ENCODE results near the gene COX14.
"Not testable (repeated sequence)": the region's sequence is repeated elsewhere in the genome, so short reads cannot be mapped to it uniquely, and the experiment has no call there.

The COX14 gene

DNA sequence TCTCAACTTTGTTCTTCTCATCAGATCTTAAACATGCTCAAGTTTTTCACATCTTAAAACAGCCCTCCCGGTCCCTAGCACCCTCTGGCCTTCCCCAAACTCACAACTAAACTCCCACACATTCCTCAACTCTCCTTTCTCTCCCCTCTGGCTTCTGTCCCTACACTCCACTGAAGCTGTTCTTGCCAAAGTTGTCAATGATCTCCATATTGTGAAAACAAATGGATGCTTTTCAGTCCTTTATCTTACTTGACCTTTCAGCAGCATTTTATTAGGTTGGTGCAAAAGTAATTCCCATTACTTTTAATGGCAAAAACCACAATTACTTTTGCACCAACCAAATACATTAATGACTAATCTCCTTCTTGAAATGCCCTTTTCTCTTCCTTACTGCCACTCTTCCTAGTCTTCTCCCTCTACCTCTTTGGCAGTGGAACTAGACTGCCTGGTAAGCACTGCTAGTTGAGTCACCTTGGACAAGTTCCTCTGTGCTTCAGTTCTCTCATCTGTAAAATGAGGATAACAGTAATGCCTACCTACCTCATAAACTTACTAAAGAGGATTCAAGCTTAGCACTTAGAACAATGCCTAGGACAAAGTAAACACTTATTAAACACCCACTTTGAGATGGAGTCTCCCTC lies 39.1 kb downstream of the COX14 start:
- in situ Hi-C loops (cut with MboI; ENCODE audit: low sequenced_read_pairs), result no loop called here

DNA sequence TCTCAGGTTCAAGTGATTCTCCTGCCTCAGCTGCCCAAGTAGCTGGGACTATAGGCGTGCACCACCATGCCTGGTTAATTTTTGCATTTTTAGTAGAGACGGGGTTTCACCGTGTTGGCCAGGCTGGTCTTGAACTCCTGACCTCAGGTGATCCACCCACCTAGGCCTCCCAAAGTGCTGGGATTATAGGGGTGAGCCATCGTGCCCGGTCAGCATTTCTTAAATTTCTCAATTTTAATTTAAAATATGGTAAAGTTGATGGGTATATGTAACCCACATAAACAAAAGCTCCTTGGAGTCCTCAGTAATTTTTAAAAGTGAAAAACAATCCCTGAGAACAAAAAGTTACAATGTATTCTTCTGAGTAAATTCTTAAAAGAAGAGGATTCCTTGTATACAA lies 42.9 kb downstream of the COX14 start:
- in situ Hi-C loops (cut with MboI; ENCODE audit: low sequenced_read_pairs), result not testable (repeated sequence)

DNA sequence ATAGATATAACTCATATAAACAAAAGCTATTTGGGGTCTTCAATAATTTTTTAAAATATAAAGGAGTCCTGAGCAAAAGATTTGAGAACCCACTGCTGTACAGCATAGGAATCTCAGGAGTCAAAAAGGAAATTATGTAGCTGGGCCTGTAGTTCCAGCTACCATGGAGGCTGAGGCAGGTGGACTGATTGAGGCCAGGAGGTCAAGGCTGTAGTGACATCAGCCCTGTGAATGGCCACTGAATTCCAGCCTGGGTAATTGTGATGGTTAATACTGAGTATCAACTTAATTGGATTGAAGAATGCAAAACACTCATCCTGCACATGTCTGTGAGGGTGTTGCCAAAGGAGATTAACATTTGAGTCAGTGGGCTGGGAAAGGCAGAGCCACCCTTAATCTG lies 44.6 kb downstream of the COX14 start:
- in situ Hi-C loops (cut with MboI; ENCODE audit: low sequenced_read_pairs), result no loop called here

DNA sequence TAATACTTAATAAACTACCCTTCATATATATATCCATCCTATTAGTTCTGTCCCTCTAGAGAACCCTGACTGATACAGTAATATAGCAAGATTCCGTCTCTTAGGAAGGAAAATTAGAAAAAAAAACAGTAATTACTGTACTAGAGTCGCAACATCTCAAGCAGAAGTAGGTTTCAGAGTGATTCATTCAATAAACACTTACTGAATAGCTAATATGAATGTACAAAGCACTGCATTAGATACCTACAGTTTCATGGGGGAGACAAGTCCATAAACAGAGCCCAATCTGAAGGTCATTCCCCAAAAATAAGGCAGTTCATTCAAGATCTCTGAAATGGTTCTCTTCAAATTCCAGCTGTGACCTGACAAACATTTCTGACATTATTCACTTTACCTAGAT lies 45.2 kb downstream of the COX14 start:
- in situ Hi-C loops (cut with MboI; ENCODE audit: low sequenced_read_pairs), result no loop called here

- in situ Hi-C loops (cut with MboI; ENCODE audit: low sequenced_read_pairs), result no loop called here
Measured at GRCh38 chr12:50160643-50161042, 48.6 kb downstream of the COX14 start.

DNA sequence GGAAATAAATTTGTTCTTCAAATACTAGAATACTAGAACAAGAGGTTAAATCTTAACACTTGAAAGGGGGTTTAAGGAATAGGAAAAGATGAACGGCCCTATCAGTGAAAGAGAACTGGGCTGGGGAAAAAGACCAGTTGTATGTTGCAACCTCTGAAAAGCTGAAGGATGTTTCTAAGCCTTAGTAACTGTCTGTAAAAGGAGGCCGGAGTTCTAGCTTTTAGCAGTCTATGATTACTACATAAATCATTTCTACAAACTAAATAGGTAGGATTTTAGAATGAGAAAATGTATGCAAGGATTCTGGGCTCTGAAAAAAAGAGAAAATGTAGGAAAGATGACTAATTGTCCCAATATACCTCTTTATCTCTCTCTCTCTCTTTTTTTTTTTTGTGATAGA lies 50.2 kb downstream of the COX14 start:
- in situ Hi-C loops (cut with MboI; ENCODE audit: low sequenced_read_pairs), result no loop called here

- in situ Hi-C loops (cut with MboI; ENCODE audit: low sequenced_read_pairs), result no loop called here
Measured at GRCh38 chr12:50164963-50165362, 52.9 kb downstream of the COX14 start.

GRCh38 chr12:50166799-50167048 lies 54.7 kb downstream of the COX14 start:
- in situ Hi-C loops (cut with MboI; ENCODE audit: low sequenced_read_pairs), result no loop called here

DNA sequence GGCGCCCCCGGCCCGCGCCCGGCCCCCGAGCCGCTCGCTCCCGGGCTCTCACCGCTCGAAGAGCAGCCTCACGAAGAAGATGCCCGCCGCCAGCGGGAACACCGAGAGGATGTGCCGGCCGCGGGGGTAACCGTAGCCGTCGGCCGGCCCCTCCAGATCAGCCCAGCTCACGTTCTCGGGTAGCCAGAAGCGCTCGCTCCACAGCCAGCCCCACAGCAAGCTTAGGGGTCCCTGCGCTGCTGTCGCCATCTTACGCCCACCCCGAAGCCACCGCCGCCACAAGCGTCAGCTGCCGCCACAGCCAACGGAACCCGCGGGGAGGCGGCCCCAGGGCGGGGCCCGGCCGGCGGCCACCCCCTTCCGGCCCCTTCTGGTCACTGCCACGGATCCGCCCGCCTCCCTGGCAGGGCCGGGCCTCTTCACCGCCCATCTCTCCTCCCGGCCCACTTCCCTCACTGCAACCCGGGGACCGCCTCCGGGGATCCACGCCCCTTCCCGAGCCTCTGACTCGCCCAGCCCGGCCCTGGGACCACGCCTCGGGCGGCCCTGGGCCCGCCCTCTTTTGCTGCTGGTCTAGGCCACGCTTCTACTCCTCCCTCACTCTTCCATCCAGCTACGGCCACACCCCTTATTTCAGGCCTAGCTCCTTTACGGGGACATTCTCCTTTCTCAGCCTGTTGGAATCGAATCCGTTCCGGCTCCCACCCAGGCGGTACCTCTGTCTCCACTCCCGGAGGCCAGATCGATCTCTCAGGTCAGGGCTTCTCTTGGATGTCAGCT lies 55.2 kb downstream of the COX14 start, which contains the start of gene CERS5:
TSS of gene CERS5 (minus strand) at position 321 of the 780 bp plus-strand sequence. CDS start at position 249, 72 bp downstream.
- in situ Hi-C loops (cut with MboI; ENCODE audit: low sequenced_read_pairs), result no loop called here
